ENCODE measurements around the gene DUSP14. TPM values are rescaled to one million over a fixed set of nuclear protein-coding genes. Genes with fewer than 3 reads are reported as not detected.

Gene DUSP14
- total RNA-seq, 1 donor from 2014 or later = 21.5 TPM

DNA sequence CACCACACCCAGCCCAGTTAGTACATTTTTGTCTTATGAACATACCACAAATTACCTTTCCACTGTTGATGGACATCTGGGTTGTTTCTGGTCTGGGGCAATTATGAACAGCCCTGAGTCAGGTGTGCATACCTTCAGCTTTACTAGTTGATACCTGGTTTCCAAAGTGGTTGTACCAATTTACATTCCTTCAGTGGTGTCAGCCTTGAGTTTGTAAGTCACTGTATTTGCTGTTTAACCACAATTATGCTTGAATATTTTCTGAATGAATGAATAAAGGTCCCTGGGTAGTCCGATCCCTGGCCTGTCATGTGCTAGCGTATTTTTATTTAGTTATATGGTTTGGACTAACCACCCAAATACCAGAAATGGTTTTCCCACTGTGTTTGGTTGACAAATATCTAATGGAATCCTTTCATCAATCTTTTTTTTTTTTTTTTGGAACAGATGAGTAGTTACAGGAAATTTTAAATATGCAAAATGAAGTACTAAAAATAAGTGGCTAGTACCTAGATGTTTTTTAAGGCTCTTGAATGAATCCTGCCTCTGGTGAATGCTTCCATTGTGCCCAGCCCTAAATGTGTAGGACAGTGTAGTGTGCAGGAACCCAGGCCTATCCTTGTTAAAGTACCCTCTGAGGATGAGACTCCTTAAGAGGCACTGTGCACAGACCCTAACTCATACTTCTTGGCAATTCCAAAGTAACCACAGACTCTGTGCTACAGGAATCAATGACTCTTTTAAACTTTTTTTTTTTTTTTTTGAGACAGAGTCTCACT, 3.7 kb downstream of the DUSP14 start:
- Mint-ChIP-seq H3K27ac (ENCODE audit: unreplicated experiment) (no peak overlapping the region), H3K4me3 (peak overlapping the region; percentile 50)
- TF ChIP-seq, protein P1, sequence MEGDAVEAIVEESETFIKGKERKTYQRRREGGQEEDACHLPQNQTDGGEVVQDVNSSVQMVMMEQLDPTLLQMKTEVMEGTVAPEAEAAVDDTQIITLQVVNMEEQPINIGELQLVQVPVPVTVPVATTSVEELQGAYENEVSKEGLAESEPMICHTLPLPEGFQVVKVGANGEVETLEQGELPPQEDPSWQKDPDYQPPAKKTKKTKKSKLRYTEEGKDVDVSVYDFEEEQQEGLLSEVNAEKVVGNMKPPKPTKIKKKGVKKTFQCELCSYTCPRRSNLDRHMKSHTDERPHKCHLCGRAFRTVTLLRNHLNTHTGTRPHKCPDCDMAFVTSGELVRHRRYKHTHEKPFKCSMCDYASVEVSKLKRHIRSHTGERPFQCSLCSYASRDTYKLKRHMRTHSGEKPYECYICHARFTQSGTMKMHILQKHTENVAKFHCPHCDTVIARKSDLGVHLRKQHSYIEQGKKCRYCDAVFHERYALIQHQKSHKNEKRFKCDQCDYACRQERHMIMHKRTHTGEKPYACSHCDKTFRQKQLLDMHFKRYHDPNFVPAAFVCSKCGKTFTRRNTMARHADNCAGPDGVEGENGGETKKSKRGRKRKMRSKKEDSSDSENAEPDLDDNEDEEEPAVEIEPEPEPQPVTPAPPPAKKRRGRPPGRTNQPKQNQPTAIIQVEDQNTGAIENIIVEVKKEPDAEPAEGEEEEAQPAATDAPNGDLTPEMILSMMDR (conservative IDR thresholded peaks at IDR 0.05) = no peak

DNA sequence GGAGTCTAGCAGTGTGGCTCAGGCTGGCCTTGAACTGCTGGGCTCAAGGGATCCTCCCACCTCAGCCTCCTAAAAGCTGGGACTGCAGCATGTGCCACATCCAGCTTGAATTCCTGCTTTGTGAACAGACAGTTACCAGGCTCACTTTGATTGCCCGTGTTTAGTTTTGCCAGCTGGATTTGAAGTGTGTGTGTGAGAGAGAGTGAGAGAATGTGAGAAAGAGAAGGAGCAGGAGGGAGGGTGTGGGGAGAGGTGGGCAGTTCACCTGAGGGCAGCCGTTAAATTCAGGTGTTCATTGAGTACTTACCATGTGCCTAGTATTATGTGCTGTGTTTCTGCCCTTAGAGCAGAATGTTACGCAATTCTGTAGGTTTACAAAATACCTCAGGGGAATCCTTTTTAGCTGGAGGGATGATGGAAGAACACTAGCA, 4.7 kb downstream of the DUSP14 start:
- no peak overlapping the region for H3K27ac Mint-ChIP-seq (ENCODE audit: unreplicated experiment)
- no peaks in the 10 kb centered on the region for H3K36me3 Mint-ChIP-seq (ENCODE audit: low read depth)
- H3K4me1 Mint-ChIP-seq = peaks cover 50% of the 10 kb centered on the region
- TF ChIP-seq, protein P1 (conservative IDR thresholded peaks at IDR 0.05) = no peak
- H3K4me3 Mint-ChIP-seq = peak overlapping the region; percentile 47
- DNase-seq (ENCODE audit: low read depth, low spot score) = no peak
- peaks cover 3% of the 10 kb centered on the region for H3K27me3 Mint-ChIP-seq (ENCODE audit: low read depth)
- H3K9me3 Mint-ChIP-seq = no peaks in the 10 kb centered on the region

More for the DNA sequence above, 3.7 kb downstream of the DUSP14 start:
- Mint-ChIP-seq H3K4me1 (peaks cover 56% of the 10 kb centered on the region), H3K9me3 (no peaks in the 10 kb centered on the region), H3K36me3 (ENCODE audit: low read depth) (no peaks in the 10 kb centered on the region), H3K27me3 (ENCODE audit: low read depth) (peaks cover 11% of the 10 kb centered on the region)
- DNase-seq (ENCODE audit: low read depth, low spot score) = no peak

DNA sequence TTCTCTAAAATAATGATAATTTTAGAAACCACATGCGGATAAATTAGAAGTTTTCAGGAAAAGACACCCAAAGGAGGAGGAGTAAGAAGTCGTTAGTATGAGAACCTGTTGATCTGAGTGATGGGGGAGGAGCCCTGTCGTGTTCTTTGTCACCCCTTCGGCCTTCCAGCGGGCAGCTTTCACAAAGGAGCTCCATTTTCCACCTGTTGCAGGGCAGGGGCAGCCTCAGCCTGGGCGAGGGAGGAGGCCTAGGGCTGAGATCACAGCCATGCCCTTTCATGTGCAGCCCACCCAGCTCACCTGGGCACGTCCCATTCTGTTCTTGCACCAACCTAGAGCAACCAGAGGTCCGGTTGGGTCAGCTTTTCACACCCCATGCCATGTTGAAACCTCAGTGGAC, 5.3 kb downstream of the DUSP14 start:
- peaks cover 2% of the 10 kb centered on the region for H3K27me3 Mint-ChIP-seq (ENCODE audit: low read depth)
- no peak overlapping the region for H3K4me3 Mint-ChIP-seq
- no peak for DNase-seq (ENCODE audit: low read depth, low spot score)
- TF ChIP-seq, protein P1 (conservative IDR thresholded peaks at IDR 0.05) = no peak
- H3K36me3 Mint-ChIP-seq (ENCODE audit: low read depth) = no peaks in the 10 kb centered on the region
- H3K4me1 Mint-ChIP-seq = peaks cover 50% of the 10 kb centered on the region
- H3K9me3 Mint-ChIP-seq = no peaks in the 10 kb centered on the region
- peak overlapping the region; percentile 50 for H3K27ac Mint-ChIP-seq (ENCODE audit: unreplicated experiment)

DNA sequence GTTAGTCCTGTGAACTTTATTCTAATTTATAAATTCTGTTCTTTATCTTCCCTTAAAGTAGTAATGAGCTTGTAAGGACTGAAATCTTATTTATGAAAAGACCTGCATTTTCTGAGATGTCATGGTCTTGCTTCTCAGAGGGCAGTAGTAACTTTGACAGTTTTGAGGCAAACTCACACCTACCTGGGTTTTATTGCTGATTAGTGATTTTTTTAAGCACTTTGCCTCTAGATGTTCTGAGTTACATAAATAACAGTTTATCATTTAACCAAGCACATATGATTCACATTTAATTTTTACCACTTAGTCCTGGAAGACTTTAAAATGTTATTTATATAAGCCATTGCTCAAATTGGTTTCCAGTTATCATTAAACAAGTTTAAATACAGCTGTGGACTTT, 10.7 kb downstream of the DUSP14 start:
- Mint-ChIP-seq H3K4me3 (no peak overlapping the region), H3K27ac (ENCODE audit: unreplicated experiment) (no peak overlapping the region), H3K36me3 (ENCODE audit: low read depth) (no peaks in the 10 kb centered on the region), H3K4me1 (peaks cover 18% of the 10 kb centered on the region), H3K9me3 (no peaks in the 10 kb centered on the region), H3K27me3 (ENCODE audit: low read depth) (no peaks in the 10 kb centered on the region)
- TF ChIP-seq, protein P1 (conservative IDR thresholded peaks at IDR 0.05) = no peak
- DNase-seq (ENCODE audit: low read depth, low spot score) = no peak

DNA sequence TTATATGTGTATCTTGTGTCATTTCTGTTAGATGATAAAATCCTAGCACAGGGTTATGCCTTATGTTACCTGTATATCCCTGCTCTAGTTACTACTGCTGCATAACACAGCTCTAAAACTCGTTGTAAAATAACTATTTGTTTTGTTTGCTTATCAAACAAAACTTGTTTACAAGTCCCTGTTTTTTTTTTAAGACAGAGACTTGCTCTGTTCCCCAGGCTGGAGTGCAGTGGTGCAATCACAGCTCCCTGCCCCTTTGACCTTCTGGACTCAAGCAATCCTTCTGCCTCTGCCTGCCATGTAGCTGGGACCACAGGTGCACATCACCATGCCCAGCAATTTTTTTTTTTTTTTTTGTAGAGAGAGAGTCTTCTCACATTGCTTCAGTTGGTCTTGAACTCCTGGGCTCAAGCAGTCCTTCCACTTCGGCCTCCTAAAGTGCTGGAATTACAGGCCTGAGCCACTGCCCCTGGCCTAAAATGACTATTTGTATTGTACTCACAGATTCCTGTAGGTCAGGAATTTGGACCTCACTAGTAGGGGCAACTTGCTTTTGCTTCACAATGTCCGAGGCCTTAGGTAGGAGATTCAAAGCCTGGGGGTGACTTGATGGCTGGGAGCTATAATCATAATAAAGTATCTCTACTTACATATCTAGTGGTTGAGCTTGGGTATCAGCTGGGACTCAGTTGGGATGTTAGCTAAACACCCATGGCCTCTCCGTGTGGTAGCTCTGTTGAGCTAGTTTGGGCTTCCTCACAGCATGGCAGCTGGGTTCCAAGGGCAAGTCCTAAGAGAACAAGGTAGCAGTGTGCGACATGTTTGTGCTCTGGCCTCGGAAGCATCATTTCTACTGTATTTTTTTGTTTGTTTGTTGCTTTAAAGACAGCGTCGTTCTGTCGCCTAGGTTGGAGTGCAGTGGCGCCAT, 12.6 kb downstream of the DUSP14 start:
- H3K4me3 Mint-ChIP-seq = no peak overlapping the region
- no peaks in the 10 kb centered on the region for H3K36me3 Mint-ChIP-seq (ENCODE audit: low read depth)
- peaks cover 28% of the 10 kb centered on the region for H3K4me1 Mint-ChIP-seq
- H3K9me3 Mint-ChIP-seq = no peaks in the 10 kb centered on the region
- TF ChIP-seq, protein P1 (conservative IDR thresholded peaks at IDR 0.05) = no peak
- DNase-seq (ENCODE audit: low read depth, low spot score) = no peak
- H3K27me3 Mint-ChIP-seq (ENCODE audit: low read depth) = no peaks in the 10 kb centered on the region
- H3K27ac Mint-ChIP-seq (ENCODE audit: unreplicated experiment) = no peak overlapping the region

Measured in neural crest cell (in vitro differentiated cells).